AG04449 (cell line): ENCODE data around the gene TNFRSF9.
"Not testable (repeated sequence)": the region's sequence is repeated elsewhere in the genome, so short reads cannot be mapped to it uniquely, and the experiment has no call there.

ENCODE experiments used
- CTCF ChIA-PET: fragments of 350-600 bp; formaldehyde crosslinking; extraction: SDS; loops from one replicate; lab custom pipeline; 2021; ENCODE audit warnings: antibody characterized with exemption; lab: Yijun Ruan, JAX
- POLR2A ChIA-PET: fragments of 400-600, 350-600 bp; formaldehyde crosslinking; extraction: SDS; loops from one replicate; lab custom pipeline; 2020; ENCODE audit warnings: antibody characterized with exemption, inconsistent platforms; lab: Yijun Ruan, JAX
- DNase-seq: peaks from one replicate; pipeline ENCODE4 v3.0.0-alpha.2; 2010; ENCODE audit warnings: low read depth, low spot score
- H3K4me3 ChIP-seq: 2 replicates; pipeline ENCODE4 v1.5.1; 2011; ENCODE audit warnings: low read depth, mild to moderate bottlenecking, control low read depth, low read length
- CTCF ChIP-seq: IDR thresholded peaks from one replicate; pipeline ENCODE4 v1.5.1; 2011; ENCODE audit warnings: mild to moderate bottlenecking, moderate library complexity, low read length, control low read depth, inconsistent platforms; ENCODE audit not compliant: insufficient read depth; ENCODE audit errors: missing control alignments

Gene TNFRSF9

DNA sequence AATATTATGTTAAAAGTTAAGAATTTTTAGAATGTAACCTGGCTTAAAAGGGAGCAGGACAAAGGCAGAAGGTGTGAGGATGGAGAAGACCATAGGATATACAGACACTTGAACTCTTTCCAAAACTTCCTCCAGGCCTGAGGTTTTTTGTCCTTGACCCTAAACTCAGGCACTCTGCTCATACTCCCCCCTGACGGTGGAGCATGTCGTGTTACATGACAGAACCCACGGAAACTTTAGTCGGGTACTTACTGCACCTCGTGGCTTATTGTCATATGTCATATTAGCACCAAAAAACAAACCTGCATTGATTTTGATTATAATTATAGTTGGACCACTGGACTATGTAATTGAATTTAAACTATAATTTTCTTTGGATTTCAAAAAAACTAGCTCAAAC lies 20.8 kb downstream of the TNFRSF9 start:
- DNase-seq: no peak
- ChIA-PET CTCF (interaction anchor here (1.0 to 3.0 kb wide), 4 partner anchors 15 to 167 kb away, joined by 3 to 9 read pairs (median 6); no protein-coding TSS in a partner anchor), POLR2A (no interaction called here)
- no peak overlapping the region for H3K4me3 ChIP-seq
- TF ChIP-seq CTCF: no peak

DNA sequence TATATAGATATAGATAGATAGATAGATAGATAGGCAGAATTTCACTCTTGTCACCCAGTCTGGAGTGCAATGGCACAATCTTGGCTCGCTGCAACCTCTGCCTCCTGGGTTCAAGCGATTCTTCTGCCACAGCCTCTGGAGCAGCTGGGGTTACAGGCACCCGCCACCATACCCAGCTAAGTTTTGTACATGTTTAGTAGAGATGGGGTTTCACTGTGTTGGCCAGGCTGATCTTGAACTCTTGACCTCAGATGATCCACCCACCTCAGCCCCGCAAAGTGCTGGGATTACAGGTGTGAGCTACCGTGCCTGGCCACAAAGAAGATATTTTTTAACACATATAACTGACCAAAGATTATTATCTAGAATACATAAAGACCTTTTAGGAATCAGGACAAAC lies 22.7 kb downstream of the TNFRSF9 start:
- DNase-seq, POLR2A ChIA-PET, H3K4me3 ChIP-seq: not testable (repeated sequence)
- CTCF ChIA-PET: interaction anchor here (1.4 to 1.9 kb wide), 2 partner anchors 11 to 249 kb away, joined by 3 to 5 read pairs; no protein-coding TSS in a partner anchor

DNA sequence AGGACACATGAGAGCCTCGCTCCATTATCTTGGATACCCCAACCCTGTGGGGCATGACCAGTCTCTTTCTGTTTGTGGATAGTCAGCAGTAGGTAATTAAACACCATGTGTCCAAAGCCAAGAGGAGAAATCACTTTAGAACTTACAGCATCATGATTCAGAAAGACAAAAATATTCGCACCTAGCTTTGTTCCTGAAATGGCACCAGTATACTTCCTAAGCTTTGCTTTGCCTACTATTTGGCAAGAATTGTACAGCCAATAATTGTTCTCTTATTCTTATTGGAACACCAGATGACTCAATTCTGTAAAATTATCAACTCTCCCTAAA lies 24.2 kb downstream of the TNFRSF9 start:
- no peak overlapping the region for H3K4me3 ChIP-seq
- TF ChIP-seq CTCF: no peak
- POLR2A ChIA-PET: interaction anchor here (1.1 kb wide), 1 partner anchor 45 kb away, joined by 3 read pairs; the partner anchor contains the start of gene PARK7
- CTCF ChIA-PET: interaction anchor here (1.0 to 3.5 kb wide), 6 partner anchors 10 to 248 kb away, joined by 4 to 13 read pairs (median 7); no protein-coding TSS in a partner anchor
- no peak for DNase-seq

- ChIA-PET CTCF (interaction anchor here (1.0 to 3.5 kb wide), 6 partner anchors 9 to 248 kb away, joined by 4 to 13 read pairs (median 7); no protein-coding TSS in a partner anchor), POLR2A (interaction anchor here (1.1 kb wide), 1 partner anchor 45 kb away, joined by 3 read pairs; the partner anchor contains the start of gene PARK7)
- no peak for DNase-seq
- H3K4me3 ChIP-seq: no peak overlapping the region
- TF ChIP-seq CTCF: no peak
Observed at GRCh38 chr1:7915826-7916500, 24.7 kb downstream of the TNFRSF9 start.

- H3K4me3 ChIP-seq: no peak overlapping the region
- POLR2A ChIA-PET: no interaction called here
- CTCF ChIA-PET: interaction anchor here (1.2 to 2.0 kb wide), 5 partner anchors 8 to 245 kb away, joined by 3 to 13 read pairs (median 7); no protein-coding TSS in a partner anchor
- no peak for DNase-seq
- no peak for TF ChIP-seq CTCF
Observed at GRCh38 chr1:7912743-7913557, 27.7 kb downstream of the TNFRSF9 start.

GRCh38 chr1:7912145-7912544 lies 28.5 kb downstream of the TNFRSF9 start:
- ChIA-PET POLR2A (no interaction called here), CTCF (interaction anchor here (1.6 to 2.0 kb wide), 4 partner anchors 9 to 244 kb away, joined by 5 to 13 read pairs (median 10); no protein-coding TSS in a partner anchor)
- TF ChIP-seq CTCF: no peak
- no peak overlapping the region for H3K4me3 ChIP-seq
- DNase-seq: no peak
